ENCODE measurements around the gene NCDN. TPM values are rescaled to one million over a fixed set of nuclear protein-coding genes. Genes with fewer than 3 reads are reported as not detected.

Gene NCDN
- total RNA-seq: 10 to 100 TPM in 1 of 2 donors, 1 to 10 TPM in 1; 8.6 to 11.2 TPM
- long read RNA-seq, partial matches to known transcripts: 1 of 2 reads
- long read RNA-seq, other reads (novel, unspliced or antisense): 1 of 2 reads

GRCh38 chr1:35557611-35558373 is at the start of gene NCDN:
NCDN (plus strand) TSS chr1:35557799; CDS start chr1:35558191, 392 bp downstream.
- intact Hi-C loops (cut with DNase I, micrococcal nuclease): no loop called here
- DNase-seq (peak; percentile 97), ATAC-seq (peak; percentile 90)

- ATAC-seq: no peak
- DNase-seq: no peak
- intact Hi-C loops (cut with DNase I, micrococcal nuclease): no loop called here
Observed at GRCh38 chr1:35507947-35508346, 49.7 kb upstream of the NCDN start.

GRCh38 chr1:35509558-35509957 is 48.0 kb upstream of the NCDN start:
- intact Hi-C loops (cut with DNase I, micrococcal nuclease): no loop called here
- ATAC-seq (no peak), DNase-seq (no peak)

- DNase-seq (no peak), ATAC-seq (no peak)
- intact Hi-C loops (cut with DNase I, micrococcal nuclease): no loop called here
Observed at GRCh38 chr1:35511305-35511704, 46.3 kb upstream of the NCDN start.

- no peak for ATAC-seq
- DNase-seq: no peak
- intact Hi-C loops (cut with DNase I, micrococcal nuclease): no loop called here
Observed at GRCh38 chr1:35518183-35518582, 39.4 kb upstream of the NCDN start.

- DNase-seq: no peak
- intact Hi-C loops (cut with DNase I, micrococcal nuclease): no loop called here
- no peak for ATAC-seq
Observed at GRCh38 chr1:35519432-35519831, 38.2 kb upstream of the NCDN start.

- intact Hi-C loops (cut with DNase I, micrococcal nuclease): no loop called here
- ATAC-seq (no peak), DNase-seq (no peak)
Observed at GRCh38 chr1:35524106-35524505, 33.5 kb upstream of the NCDN start.

- intact Hi-C loops (cut with DNase I, micrococcal nuclease): no loop called here
- ATAC-seq (no peak), DNase-seq (no peak)
Observed at GRCh38 chr1:35530168-35530567, 27.4 kb upstream of the NCDN start.

GRCh38 chr1:35530946-35531345 is 26.7 kb upstream of the NCDN start:
- ATAC-seq (no peak), DNase-seq (no peak)
- intact Hi-C loops (cut with DNase I, micrococcal nuclease): no loop called here

GRCh38 chr1:35531368-35531767 is 26.2 kb upstream of the NCDN start:
- no peak for DNase-seq
- ATAC-seq: no peak
- intact Hi-C loops (cut with DNase I, micrococcal nuclease): no loop called here

GRCh38 chr1:35532497-35533223 is 24.9 kb upstream of the NCDN start:
- ATAC-seq: no peak
- intact Hi-C loops (cut with DNase I, micrococcal nuclease): no loop called here

GRCh38 chr1:35533586-35533985 is 24.0 kb upstream of the NCDN start:
- ATAC-seq (no peak), DNase-seq (no peak)
- intact Hi-C loops (cut with DNase I, micrococcal nuclease): no loop called here

More at GRCh38 chr1:35532497-35533223, 24.9 kb upstream of the NCDN start:
- no peak for DNase-seq

GRCh38 chr1:35535243-35535642 is 22.4 kb upstream of the NCDN start:
- ATAC-seq (no peak), DNase-seq (no peak)
- intact Hi-C loops (cut with DNase I, micrococcal nuclease): no loop called here

- no peak for ATAC-seq
Observed at GRCh38 chr1:35536556-35537162, 20.9 kb upstream of the NCDN start.

GRCh38 chr1:35537806-35538205 is 19.8 kb upstream of the NCDN start:
- DNase-seq (no peak), ATAC-seq (no peak)
- intact Hi-C loops (cut with DNase I, micrococcal nuclease): no loop called here

More at GRCh38 chr1:35536556-35537162, 20.9 kb upstream of the NCDN start:
- intact Hi-C loops (cut with DNase I, micrococcal nuclease): no loop called here
- no peak for DNase-seq

- ATAC-seq: no peak
- DNase-seq: no peak
- intact Hi-C loops (cut with DNase I, micrococcal nuclease): no loop called here
Observed at GRCh38 chr1:35539073-35539823, 18.4 kb upstream of the NCDN start.

- DNase-seq (no peak), ATAC-seq (no peak)
- intact Hi-C loops (cut with DNase I, micrococcal nuclease): no loop called here
Observed at GRCh38 chr1:35539824-35540261, 17.8 kb upstream of the NCDN start.

- no peak for DNase-seq
- ATAC-seq: peak; percentile 33
- intact Hi-C loops (cut with DNase I, micrococcal nuclease): no loop called here
Observed at GRCh38 chr1:35544976-35545375, 12.6 kb upstream of the NCDN start.

- intact Hi-C loops (cut with DNase I, micrococcal nuclease): no loop called here
- ATAC-seq (no peak), DNase-seq (no peak)
Observed at GRCh38 chr1:35546614-35547013, 11.0 kb upstream of the NCDN start.

All from left colon (tissue), 2 donors.